ENCODE data around the gene POLR3C.
"Not testable (repeated sequence)": the region's sequence is repeated elsewhere in the genome, so short reads cannot be mapped to it uniquely, and the experiment has no call there.

GRCh38 chr1:145818095-145818494 is 5.9 kb upstream of the POLR3C start:
- TF ChIP-seq POLR2A, EP300, POLR2AphosphoS5 (IDR thresholded peaks at IDR 0.05): not testable (repeated sequence)
- TF ChIP-seq, protein P1, sequence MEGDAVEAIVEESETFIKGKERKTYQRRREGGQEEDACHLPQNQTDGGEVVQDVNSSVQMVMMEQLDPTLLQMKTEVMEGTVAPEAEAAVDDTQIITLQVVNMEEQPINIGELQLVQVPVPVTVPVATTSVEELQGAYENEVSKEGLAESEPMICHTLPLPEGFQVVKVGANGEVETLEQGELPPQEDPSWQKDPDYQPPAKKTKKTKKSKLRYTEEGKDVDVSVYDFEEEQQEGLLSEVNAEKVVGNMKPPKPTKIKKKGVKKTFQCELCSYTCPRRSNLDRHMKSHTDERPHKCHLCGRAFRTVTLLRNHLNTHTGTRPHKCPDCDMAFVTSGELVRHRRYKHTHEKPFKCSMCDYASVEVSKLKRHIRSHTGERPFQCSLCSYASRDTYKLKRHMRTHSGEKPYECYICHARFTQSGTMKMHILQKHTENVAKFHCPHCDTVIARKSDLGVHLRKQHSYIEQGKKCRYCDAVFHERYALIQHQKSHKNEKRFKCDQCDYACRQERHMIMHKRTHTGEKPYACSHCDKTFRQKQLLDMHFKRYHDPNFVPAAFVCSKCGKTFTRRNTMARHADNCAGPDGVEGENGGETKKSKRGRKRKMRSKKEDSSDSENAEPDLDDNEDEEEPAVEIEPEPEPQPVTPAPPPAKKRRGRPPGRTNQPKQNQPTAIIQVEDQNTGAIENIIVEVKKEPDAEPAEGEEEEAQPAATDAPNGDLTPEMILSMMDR (IDR thresholded peaks at IDR 0.05), result not testable (repeated sequence)

Measured in stomach (tissue), 4 donors.